Esophagus mucosa (tissue), 1 donor: ENCODE measurements around the gene SLC24A3. TPM values are rescaled to one million over a fixed set of nuclear protein-coding genes. Genes with fewer than 3 reads are reported as not detected.

ENCODE experiments used
- ATAC-seq: fragments of 200-7000 bp; cut with Tn5 transposase; one replicate; pipeline ENCODE4 v1.9.1; 2020
- total RNA-seq: library from RNA; stranded (reverse); gene quantifications from one replicate; pipeline ENCODE4 v1.2.4, GENCODE V29; 2023
- donor health status: DM: yes; HTN: yes; CAD: no.

Gene SLC24A3
- total RNA-seq, 1 donor from 2014 or later, result 13.0 TPM

- no peak for ATAC-seq
These were observed 253.1 kb downstream of the SLC24A3 start for GRCh38 chr20:19465536-19465935.

- ATAC-seq, result no peak
These were observed 253.9 kb downstream of the SLC24A3 start for GRCh38 chr20:19466206-19466928.

GRCh38 chr20:19473216-19473921 is 260.9 kb downstream of the SLC24A3 start:
- ATAC-seq, result no peak

GRCh38 chr20:19473922-19474286 is 261.5 kb downstream of the SLC24A3 start:
- no peak for ATAC-seq

- ATAC-seq, result no peak
These were observed 266.0 kb downstream of the SLC24A3 start for GRCh38 chr20:19478320-19478895.

GRCh38 chr20:19482726-19483125 is 270.3 kb downstream of the SLC24A3 start:
- ATAC-seq, result no peak

GRCh38 chr20:19483309-19483708 is 270.9 kb downstream of the SLC24A3 start:
- ATAC-seq, result no peak

- no peak for ATAC-seq
These were observed 274.0 kb downstream of the SLC24A3 start for GRCh38 chr20:19486446-19486845.

- ATAC-seq, result no peak
These were observed 275.0 kb downstream of the SLC24A3 start for GRCh38 chr20:19487420-19487819.

GRCh38 chr20:19491241-19491640 is 278.8 kb downstream of the SLC24A3 start:
- no peak for ATAC-seq

GRCh38 chr20:19492116-19492515 is 279.7 kb downstream of the SLC24A3 start:
- no peak for ATAC-seq

- ATAC-seq, result no peak
These were observed 280.4 kb downstream of the SLC24A3 start for GRCh38 chr20:19492687-19493336.

GRCh38 chr20:19493794-19494495 is 281.5 kb downstream of the SLC24A3 start:
- ATAC-seq, result no peak

GRCh38 chr20:19495905-19496703 is 283.7 kb downstream of the SLC24A3 start:
- ATAC-seq, result no peak

- ATAC-seq, result no peak
These were observed 284.6 kb downstream of the SLC24A3 start for GRCh38 chr20:19497064-19497463.

- ATAC-seq, result no peak
These were observed 286.3 kb downstream of the SLC24A3 start for GRCh38 chr20:19498756-19499155.

GRCh38 chr20:19501476-19502115 is 289.2 kb downstream of the SLC24A3 start:
- ATAC-seq, result no peak

GRCh38 chr20:19502169-19502568 is 289.7 kb downstream of the SLC24A3 start:
- ATAC-seq, result no peak

GRCh38 chr20:19504251-19504650 is 291.8 kb downstream of the SLC24A3 start:
- ATAC-seq, result no peak

- no peak for ATAC-seq
These were observed 293.6 kb downstream of the SLC24A3 start for GRCh38 chr20:19506021-19506420.

- no peak for ATAC-seq
These were observed 296.0 kb downstream of the SLC24A3 start for GRCh38 chr20:19508449-19508848.
